KOPT-K1 (cell line): Measurements from ENCODE around the gene BMS1.
"Not testable (repeated sequence)": the region's sequence is repeated elsewhere in the genome, so short reads cannot be mapped to it uniquely, and the experiment has no call there.

ENCODE experiments used
- H3K27ac ChIP-seq: fragments of 200-600 bp; sonication (generic); 2 replicates; pipeline ENCODE4 v1.5.1; 2016; ENCODE audit warnings: antibody characterized with exemption, mild to moderate bottlenecking, low read depth, low read length; ENCODE audit not compliant: poor library complexity, severe bottlenecking
- H3K36me3 ChIP-seq: fragments of 200-600 bp; sonication (generic); 2 replicates; pipeline ENCODE4 v1.5.1; 2017; ENCODE audit warnings: antibody characterized with exemption, mild to moderate bottlenecking, low read length, moderate library complexity; ENCODE audit not compliant: insufficient read depth
- H3K9me3 ChIP-seq: fragments of 200-600 bp; sonication (generic); 2 replicates; pipeline ENCODE4 v1.5.1; 2017; ENCODE audit warnings: antibody characterized with exemption, low read length, mild to moderate bottlenecking; ENCODE audit not compliant: insufficient read depth, poor library complexity, severe bottlenecking

Gene BMS1

GRCh38 chr10:42782446-42783180 lies at the start of gene BMS1:
TSS of gene BMS1 (plus strand) at chr10:42782795. CDS start at chr10:42784395, 1,600 bp downstream.
- H3K9me3 ChIP-seq = no peaks in the 10 kb centered on the region
- peaks cover 36% of the 10 kb centered on the region for H3K36me3 ChIP-seq
- H3K27ac ChIP-seq = peak within 1 kb of the TSS; percentile 82

GRCh38 chr10:42734536-42734935 lies 48.1 kb upstream of the BMS1 start:
- H3K9me3 ChIP-seq = no peaks in the 10 kb centered on the region
- H3K36me3 ChIP-seq = no peaks in the 10 kb centered on the region
- no peak overlapping the region for H3K27ac ChIP-seq

- peaks cover 11% of the 10 kb centered on the region for H3K9me3 ChIP-seq
- no peak overlapping the region for H3K27ac ChIP-seq
Measured at GRCh38 chr10:42738679-42739078, 43.9 kb upstream of the BMS1 start.

GRCh38 chr10:42741536-42741935 lies 41.1 kb upstream of the BMS1 start:
- H3K36me3 ChIP-seq, H3K27ac ChIP-seq: not testable (repeated sequence)
- H3K9me3 ChIP-seq = peaks cover 11% of the 10 kb centered on the region

More at GRCh38 chr10:42738679-42739078, 43.9 kb upstream of the BMS1 start:
- no peaks in the 10 kb centered on the region for H3K36me3 ChIP-seq

- H3K9me3 ChIP-seq = peaks cover 11% of the 10 kb centered on the region
- no peaks in the 10 kb centered on the region for H3K36me3 ChIP-seq
- H3K27ac ChIP-seq = no peak overlapping the region
Measured at GRCh38 chr10:42743697-42744096, 38.9 kb upstream of the BMS1 start.

GRCh38 chr10:42744134-42744701 lies 38.4 kb upstream of the BMS1 start:
- H3K27ac ChIP-seq = no peak overlapping the region
- H3K9me3 ChIP-seq = peaks cover 11% of the 10 kb centered on the region

GRCh38 chr10:42753126-42753506 lies 29.5 kb upstream of the BMS1 start:
- Histone ChIP-seq H3K36me3 (no peaks in the 10 kb centered on the region), H3K27ac (no peak overlapping the region), H3K9me3 (peaks cover 12% of the 10 kb centered on the region)

More at GRCh38 chr10:42744134-42744701, 38.4 kb upstream of the BMS1 start:
- H3K36me3 ChIP-seq = no peaks in the 10 kb centered on the region

GRCh38 chr10:42753507-42754154 lies 29.0 kb upstream of the BMS1 start:
- Histone ChIP-seq H3K36me3 (no peaks in the 10 kb centered on the region), H3K27ac (no peak overlapping the region), H3K9me3 (peaks cover 12% of the 10 kb centered on the region)

- peaks cover 12% of the 10 kb centered on the region for H3K9me3 ChIP-seq
- no peak overlapping the region for H3K27ac ChIP-seq
Measured at GRCh38 chr10:42754155-42755027, 28.2 kb upstream of the BMS1 start.

GRCh38 chr10:42755028-42755451 lies 27.6 kb upstream of the BMS1 start:
- peaks cover 12% of the 10 kb centered on the region for H3K9me3 ChIP-seq

More at GRCh38 chr10:42754155-42755027, 28.2 kb upstream of the BMS1 start:
- no peaks in the 10 kb centered on the region for H3K36me3 ChIP-seq

GRCh38 chr10:42755556-42756093 lies 27.0 kb upstream of the BMS1 start:
- Histone ChIP-seq H3K9me3 (peaks cover 12% of the 10 kb centered on the region), H3K36me3 (no peaks in the 10 kb centered on the region), H3K27ac (no peak overlapping the region)

More at GRCh38 chr10:42755028-42755451, 27.6 kb upstream of the BMS1 start:
- Histone ChIP-seq H3K27ac (no peak overlapping the region), H3K36me3 (no peaks in the 10 kb centered on the region)

GRCh38 chr10:42767906-42768305 lies 14.7 kb upstream of the BMS1 start:
- H3K27ac ChIP-seq = no peak overlapping the region
- H3K36me3 ChIP-seq = no peaks in the 10 kb centered on the region
- peaks cover 21% of the 10 kb centered on the region for H3K9me3 ChIP-seq

- peaks cover 22% of the 10 kb centered on the region for H3K9me3 ChIP-seq
- no peaks in the 10 kb centered on the region for H3K36me3 ChIP-seq
- no peak overlapping the region for H3K27ac ChIP-seq
Measured at GRCh38 chr10:42768581-42769152, 13.9 kb upstream of the BMS1 start.

- Histone ChIP-seq H3K9me3 (peaks cover 22% of the 10 kb centered on the region), H3K27ac (no peak overlapping the region), H3K36me3 (no peaks in the 10 kb centered on the region)
Measured at GRCh38 chr10:42769173-42769572, 13.4 kb upstream of the BMS1 start.
